RPMI8226 (cell line): Measurements from ENCODE around the gene TSHR.
A peak's percentile ranks its signal among the peaks of the same experiment; 100 is the strongest.
"Not testable (repeated sequence)": the region's sequence is repeated elsewhere in the genome, so short reads cannot be mapped to it uniquely, and the experiment has no call there.

Experiments
- DNase-seq: peaks from one replicate; pipeline ENCODE4 v3.0.0-alpha.2; 2015

TSHR gene

GRCh38 chr14:80953211-80953610, 2.2 kb upstream of the TSHR start:
- not testable (repeated sequence) for DNase-seq

GRCh38 chr14:80954687-80955299, 628 bp upstream of the TSHR start:
- no peak for DNase-seq

DNA sequence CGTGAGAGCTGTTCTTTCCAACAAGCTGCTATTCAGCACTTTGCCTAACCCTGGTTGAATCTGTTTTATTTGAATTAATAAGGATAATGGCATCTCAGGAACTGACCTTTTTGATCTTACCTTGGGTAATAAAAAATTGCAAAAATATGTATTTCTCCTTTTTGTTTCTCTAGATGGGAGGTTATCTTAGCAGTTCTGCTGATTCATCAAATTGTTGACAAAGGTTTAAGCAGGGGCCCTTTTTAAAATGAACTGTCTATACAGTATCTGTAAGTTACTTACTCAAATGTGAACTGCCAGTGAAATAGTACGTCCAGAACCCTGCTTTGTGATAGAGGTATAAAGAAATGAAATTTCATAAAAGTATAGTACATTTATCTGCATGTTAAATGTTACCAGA, 681 bp downstream of the TSHR start:
- no peak for DNase-seq

DNA sequence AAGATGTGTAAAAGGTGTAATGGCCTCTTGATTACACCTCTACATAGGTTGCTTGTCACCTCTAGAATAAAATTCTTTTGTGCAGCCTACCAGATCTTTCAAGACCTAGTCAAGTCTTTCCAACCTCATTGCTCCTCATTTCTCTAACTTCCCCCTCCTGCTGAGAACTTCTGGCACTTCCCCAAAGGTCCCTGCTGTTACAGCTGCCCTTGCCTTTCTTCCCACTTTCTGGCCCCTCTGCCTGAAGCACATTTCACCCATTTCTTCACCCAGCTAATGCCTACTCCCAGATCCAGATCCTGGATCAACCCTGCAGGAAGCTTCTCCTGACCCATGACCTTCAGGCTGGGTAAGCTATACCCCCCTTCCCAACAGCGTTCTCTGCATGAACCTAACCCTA, 1.5 kb downstream of the TSHR start:
- DNase-seq = peak; percentile 51

DNA sequence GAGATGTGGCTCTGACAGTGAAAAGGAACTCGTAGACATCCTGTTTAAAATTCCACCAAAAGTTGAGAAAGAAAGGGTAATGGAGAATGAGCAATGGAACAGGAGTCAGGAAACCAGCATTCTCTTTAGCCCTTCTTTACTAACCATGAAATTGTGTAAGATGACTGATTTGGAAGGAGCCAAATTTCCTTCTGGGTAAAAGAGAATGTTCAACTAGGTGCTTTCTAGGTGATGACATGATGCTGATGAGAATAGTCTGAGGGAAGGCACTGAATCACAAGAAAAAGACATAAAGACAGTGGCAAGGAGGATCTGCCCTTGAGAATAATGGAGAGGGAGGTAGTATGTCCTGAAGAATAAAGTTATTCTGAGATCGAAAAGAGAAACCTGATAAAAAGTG, 2.2 kb downstream of the TSHR start:
- DNase-seq = no peak

GRCh38 chr14:80958226-80958625, 2.8 kb downstream of the TSHR start:
- no peak for DNase-seq

GRCh38 chr14:80958939-80959338, 3.5 kb downstream of the TSHR start:
- DNase-seq = peak; percentile 18

- DNase-seq = peak; percentile 92
These were observed 4.1 kb downstream of the TSHR start for GRCh38 chr14:80959496-80959895.

GRCh38 chr14:80965037-80965436, 9.6 kb downstream of the TSHR start:
- no peak for DNase-seq

GRCh38 chr14:80973931-80974641, 18.7 kb downstream of the TSHR start:
- no peak for DNase-seq

DNA sequence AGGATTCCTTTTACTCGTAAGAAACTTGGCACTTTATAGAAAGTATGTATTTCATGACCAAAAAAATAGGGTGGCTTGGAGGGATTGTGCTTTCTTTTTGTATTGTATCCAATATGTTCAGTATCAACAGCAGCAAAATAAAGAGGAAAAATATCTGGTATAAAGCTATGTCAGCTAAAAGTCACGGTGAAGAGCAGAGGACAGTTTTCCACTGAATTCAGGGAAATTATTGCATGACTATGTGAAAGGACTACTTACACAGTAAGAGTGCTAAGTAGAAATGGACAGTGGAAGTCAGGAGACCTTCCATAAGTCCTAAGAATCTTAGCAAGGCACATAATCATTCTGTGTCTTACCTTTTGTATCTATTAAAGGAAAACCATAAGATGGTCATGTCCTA, 19.3 kb downstream of the TSHR start:
- no peak for DNase-seq

- no peak for DNase-seq
These were observed 21.8 kb downstream of the TSHR start for GRCh38 chr14:80977221-80977620.

DNA sequence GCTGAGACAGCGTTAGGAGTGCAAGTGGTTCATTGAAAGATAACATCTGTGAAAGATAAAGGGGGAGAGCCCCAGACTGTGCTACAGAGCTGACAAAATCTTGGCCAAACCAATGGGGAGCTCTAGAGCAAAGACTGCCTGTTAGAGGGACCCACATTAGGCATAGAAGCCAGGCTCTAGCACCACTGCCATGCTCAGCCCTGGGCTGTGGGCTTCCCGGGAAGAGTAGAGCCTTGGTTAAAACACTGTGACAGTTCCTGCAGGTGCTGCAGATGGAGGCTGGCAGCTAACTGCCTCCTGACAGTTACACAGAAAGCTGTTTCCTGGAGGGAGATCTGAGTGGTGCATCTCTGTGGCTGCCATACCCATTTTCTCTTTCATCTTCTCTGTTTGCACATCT, 23.0 kb downstream of the TSHR start:
- DNase-seq = no peak

DNA sequence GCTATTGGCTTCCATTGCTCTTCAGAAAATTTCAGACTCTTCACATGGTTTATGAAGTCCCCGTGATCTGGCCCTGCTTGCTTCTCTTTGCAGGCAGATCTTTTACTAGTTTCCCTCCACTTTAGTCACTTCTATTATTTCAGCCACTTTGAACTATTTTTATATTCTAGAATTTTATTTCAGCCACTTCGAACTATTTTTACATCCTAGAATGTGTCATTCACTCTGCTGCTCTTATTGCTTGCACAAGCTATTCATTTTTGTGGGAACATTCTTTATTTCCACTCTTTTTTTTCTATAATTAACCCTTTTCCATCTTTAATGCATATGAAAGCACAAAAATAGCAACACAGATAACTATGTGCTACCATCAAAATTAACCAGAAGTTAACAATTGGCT, 24.5 kb downstream of the TSHR start:
- no peak for DNase-seq

DNA sequence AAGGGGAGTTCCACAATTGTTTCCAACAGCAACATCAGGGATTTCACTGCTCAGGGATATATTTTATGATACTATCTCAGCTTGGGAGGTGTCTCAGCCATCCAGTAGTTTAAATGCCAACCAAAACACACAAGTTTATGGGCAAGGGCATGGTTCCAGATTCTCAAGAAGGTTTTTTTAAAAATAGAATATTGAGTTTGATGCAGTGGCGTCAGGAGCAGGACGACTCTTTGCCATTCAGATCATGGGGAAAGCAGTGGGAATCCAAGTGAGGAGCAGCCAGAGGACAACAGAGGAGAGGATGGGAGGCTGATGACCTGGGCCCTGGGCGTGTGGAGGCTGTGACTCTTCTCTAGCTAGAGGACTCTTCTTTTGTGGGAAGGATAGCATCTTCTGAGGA, 25.7 kb downstream of the TSHR start:
- DNase-seq = no peak

DNA sequence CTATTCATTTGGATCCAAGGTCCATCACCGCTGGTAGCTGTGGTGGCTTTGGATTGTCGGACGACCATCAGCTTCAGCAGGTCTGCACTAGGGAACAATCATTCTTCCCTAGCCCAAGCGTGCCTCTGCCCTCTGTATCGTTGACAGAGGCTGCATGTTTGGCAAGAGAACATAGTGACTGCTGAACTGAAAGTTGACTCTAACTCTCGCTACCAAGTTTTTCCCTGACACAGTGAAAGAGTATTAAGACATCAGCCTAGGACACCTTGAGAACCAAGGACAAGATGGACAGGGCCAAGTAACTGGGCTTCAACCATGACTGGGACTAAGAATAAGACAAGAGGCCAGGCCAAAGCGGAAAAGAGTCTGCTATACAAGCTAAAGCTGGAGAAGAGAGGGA, 26.3 kb downstream of the TSHR start:
- DNase-seq = no peak

- no peak for DNase-seq
These were observed 27.3 kb downstream of the TSHR start for GRCh38 chr14:80982711-80983110.

DNA sequence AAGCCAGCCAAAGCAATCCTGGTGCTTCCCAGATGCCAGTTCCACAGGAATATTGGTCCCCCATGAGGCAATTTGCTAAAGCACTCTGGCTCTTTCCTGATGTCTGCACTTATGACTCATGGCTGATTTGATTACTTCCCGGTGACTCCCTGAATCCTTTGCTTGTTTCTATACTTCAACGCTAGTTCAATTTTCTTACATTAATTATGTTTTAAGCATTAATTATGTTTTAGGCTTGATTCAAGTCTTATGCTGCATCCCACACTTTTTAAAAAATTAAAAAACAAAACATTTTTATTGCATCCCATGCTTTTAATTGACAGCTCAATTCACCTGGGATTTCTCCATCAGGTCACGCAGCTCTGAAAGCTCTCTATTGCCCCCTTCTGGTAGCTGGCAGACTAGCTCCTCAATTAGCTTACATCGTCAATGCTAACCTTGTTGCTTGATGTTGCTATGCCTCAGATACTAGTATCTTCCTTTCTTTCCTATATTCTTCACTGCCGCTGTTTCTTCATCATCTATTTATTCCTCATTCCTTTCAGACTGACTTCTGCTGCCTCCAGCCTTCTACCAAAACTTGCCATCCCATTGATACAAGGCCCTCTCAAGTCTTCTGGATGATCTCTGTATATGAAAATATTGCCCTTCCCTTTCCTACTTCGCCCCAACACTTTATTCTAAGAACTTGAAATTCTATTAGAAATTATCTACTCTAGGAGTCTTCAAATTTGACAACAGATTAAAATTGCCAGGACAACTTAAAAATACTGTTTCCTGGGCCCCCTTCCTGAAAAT, 32.0 kb downstream of the TSHR start:
- peak; percentile 72 for DNase-seq

- no peak for DNase-seq
These were observed 32.8 kb downstream of the TSHR start for GRCh38 chr14:80988192-80988591.

DNA sequence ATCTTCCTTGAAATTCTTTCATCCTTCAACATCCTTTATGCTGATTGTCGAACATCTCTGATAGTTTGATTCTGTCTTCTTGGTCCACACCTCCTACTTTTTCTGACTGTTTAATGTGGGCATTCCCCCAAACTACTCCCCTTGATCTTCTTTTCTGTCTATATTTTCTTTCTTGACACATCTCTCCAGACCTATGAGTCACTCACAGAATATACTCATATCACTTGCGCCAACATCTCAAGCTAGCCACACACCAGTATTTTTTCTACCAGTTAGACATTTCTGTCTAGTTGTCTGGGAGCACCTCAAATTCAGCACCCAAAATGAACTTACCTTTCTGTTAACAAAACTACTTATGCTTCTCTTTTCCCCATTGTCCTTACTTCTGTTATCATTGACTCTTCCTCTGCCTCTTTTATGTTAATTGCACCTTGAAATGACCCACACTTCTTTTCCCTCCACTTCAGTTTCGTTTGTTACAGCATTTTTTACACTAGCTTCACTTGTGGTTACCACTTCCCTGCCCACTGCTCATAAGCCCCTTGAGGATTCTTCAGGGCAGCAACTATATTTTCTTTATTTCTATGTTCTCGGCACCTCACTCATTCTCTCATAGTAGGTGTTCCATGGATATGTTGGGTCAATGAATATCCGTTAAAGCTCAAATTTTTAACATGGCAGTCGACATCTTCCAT, 33.5 kb downstream of the TSHR start:
- no peak for DNase-seq

DNA sequence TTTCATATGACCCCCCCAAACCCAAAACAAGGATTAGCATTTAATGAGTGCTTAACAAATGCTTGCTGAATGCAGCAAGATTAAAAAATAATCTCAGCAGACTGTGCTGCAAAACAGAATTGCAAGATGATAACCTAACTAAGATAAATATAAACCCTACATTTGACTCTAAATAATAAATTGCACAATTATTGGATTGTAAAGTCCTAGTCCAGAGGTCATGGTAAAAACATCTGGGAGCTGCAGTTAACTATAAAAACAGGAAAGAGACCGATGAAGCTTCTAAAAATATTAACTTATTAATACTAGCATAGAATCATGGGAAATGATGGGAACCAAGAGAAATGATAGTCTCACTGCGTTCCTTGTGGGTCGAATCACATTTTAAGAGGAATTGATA, 37.2 kb downstream of the TSHR start:
- DNase-seq = no peak

- peak; percentile 43 for DNase-seq
These were observed 40.9 kb downstream of the TSHR start for GRCh38 chr14:80996049-80996901.

- DNase-seq = no peak
These were observed 46.0 kb downstream of the TSHR start for GRCh38 chr14:81001447-81001846.
